Measurements from ENCODE around the gene MTMR10.

The MTMR10 gene, protein sequence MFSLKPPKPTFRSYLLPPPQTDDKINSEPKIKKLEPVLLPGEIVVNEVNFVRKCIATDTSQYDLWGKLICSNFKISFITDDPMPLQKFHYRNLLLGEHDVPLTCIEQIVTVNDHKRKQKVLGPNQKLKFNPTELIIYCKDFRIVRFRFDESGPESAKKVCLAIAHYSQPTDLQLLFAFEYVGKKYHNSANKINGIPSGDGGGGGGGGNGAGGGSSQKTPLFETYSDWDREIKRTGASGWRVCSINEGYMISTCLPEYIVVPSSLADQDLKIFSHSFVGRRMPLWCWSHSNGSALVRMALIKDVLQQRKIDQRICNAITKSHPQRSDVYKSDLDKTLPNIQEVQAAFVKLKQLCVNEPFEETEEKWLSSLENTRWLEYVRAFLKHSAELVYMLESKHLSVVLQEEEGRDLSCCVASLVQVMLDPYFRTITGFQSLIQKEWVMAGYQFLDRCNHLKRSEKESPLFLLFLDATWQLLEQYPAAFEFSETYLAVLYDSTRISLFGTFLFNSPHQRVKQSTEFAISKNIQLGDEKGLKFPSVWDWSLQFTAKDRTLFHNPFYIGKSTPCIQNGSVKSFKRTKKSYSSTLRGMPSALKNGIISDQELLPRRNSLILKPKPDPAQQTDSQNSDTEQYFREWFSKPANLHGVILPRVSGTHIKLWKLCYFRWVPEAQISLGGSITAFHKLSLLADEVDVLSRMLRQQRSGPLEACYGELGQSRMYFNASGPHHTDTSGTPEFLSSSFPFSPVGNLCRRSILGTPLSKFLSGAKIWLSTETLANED

GRCh38 chr15:30991255-30992235 is at the start of gene MTMR10:
Gene MTMR10 (minus strand): TSS chr15:30991628. CDS start chr15:30991506, 122 bp downstream.
- DNase-seq = peak; percentile 82

DNA sequence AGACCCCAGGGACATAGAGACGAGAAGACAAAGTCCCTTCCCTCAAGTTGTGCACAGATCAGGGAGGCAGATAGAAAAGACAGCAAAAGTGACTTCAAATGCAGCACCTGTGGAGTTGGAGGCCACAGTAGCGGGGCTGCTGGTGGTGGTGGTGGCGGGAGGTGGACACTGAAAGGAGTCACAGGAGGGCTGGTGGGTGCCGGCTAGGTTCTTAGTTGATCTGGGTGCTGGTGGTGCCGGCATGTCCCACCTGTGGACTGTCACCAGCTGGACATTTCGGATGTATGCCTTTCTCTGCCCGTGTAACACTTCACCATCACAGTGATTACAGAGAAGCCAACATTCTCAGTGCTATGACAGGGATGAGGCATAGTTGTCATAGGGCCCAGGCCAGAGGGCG is 49.2 kb upstream of the MTMR10 start:
- no peak for DNase-seq

DNA sequence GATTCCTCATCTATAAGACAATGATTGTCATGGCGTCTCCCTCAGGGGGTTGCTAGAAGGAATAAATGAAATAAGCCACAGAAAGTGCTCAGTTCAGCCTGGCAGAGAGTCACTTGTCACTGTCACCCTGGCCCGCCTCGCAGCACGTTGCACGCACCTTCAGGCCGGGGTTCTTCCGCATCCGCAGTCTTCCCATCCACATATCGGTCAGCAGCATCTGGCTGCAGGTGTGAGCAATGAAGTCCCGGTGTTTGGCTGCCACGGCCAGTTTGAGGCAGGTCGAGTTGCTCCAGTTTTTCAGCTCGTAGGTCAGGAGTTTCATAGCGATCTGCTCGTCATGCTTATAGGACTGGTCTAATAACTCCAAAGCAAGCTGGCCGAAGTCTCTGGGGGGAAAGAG is 48.5 kb upstream of the MTMR10 start:
- no peak for DNase-seq

- no peak for DNase-seq
Observed at GRCh38 chr15:31037731-31038477, 46.5 kb upstream of the MTMR10 start.

GRCh38 chr15:31036783-31037182 is 45.4 kb upstream of the MTMR10 start:
- DNase-seq = no peak

GRCh38 chr15:31035610-31036009 is 44.2 kb upstream of the MTMR10 start:
- no peak for DNase-seq

DNA sequence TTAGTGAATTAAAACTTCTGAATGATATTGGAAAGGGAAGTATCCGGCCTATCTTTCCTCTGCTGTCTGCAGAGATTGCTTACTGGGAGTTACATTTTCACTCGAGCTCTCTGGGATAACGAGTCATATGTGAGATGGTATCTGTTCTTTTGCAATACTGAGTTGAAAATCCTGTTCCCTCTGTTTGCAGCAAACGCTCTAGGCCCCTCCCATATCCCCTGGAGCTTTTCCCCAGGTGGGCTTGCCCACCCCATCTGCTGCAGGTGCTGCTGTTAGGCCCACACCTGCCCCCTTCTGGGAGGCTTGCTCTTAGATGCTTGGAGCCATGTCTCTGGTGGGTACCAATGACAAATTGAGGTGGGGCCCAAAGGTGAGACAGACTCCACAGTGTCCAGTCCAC is 42.7 kb upstream of the MTMR10 start:
- DNase-seq = no peak

DNA sequence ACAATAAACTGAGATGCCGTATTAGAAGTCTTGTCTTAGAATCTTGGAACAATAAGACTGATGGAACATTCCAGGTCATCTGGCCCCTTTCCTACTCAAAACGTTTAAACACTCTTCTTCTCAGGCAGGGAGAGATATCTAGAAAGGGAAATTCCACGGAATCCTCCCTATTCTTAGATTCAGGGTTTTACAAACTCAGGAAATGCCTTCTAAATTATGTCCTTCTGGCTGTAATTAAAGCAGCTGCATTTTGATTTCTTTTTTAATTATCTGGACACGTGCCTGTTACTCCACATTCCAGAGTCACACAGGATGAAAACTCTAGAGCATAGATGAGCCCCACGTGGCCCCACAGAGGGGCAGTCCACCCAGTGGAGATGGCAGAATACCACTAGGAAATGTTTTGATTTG is 41.5 kb upstream of the MTMR10 start:
- no peak for DNase-seq

DNA sequence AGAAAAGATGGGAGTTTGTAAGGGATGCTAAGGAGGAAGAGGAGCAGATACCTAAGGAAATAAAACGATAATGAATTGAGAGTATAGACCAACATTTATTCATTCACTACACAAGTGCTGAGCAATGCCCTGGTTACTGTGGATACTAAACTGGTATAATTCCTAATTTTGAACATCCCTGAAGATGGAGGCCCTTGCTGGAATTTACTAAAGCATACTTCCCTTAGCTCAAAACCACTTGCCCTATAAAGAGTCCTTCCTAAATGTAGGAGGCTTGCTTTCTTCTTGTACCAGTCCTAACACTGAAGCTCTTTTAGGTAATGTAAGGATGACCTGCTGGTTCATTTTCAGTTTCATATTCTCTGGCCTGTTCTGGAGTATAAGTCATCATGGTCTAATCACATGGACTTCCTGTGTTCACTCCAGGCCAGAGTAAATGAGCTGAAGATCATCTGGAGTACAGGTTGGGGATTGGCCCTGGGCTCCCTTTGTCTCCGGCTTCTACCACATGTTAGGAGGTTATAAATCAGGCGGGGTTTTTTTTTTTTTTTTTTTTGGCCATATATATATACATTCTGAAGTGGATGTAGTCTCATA is 40.1 kb upstream of the MTMR10 start:
- DNase-seq = no peak

DNA sequence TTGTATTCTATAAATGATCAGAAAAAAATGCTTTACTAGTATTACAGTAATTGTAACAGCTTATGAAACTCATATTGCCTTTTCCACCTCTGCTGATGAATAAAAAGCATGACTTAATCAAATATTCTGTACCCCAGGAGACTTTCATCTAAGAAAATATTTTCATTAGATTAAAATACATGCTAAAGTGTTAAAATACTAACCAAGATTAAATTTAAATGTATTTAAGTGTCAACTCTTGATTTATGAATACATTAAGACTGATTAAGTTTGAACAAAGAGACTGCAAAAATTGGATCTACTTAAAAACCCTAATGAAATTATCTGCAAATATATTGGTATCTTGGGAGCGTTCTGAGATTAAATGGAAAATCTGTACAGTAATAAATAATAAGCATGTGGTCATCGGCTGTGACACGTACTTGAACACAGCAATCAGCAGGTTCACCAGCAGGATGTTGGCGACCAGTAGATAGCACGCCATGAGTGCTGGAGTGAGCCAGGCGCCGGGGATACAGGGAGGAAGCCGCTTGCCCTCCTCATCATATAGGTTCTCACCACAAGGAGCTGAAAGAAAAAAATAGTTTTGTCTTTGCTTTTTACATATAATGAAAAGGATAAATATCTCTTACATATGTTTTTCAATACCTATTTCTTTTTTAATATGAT is 36.6 kb upstream of the MTMR10 start:
- DNase-seq = no peak

- DNase-seq = no peak
Observed at GRCh38 chr15:31025996-31026395, 34.6 kb upstream of the MTMR10 start.

- DNase-seq = no peak
Observed at GRCh38 chr15:31024979-31025378, 33.6 kb upstream of the MTMR10 start.

DNA sequence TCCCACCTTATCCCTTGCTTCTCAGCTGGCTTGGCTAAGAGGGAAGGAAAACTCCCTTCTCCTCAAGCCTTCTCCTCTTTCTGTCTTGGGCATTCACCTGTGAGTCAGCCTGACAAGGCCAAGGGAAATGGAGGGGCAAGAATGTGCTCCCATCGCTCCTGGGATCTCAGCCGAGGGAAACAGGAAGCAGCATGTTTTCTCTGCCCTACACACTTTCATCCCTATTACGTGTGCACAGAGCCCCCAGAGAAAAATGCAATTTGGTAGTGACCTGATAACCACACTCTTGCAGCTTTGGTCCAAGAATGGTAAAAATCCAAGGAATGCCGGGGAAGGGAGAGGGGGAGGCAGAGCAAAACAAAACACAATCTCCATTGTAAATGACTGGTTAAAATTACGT is 32.9 kb upstream of the MTMR10 start:
- no peak for DNase-seq

GRCh38 chr15:31023841-31024240 is 32.4 kb upstream of the MTMR10 start:
- DNase-seq = no peak

GRCh38 chr15:31021067-31021665 is 29.7 kb upstream of the MTMR10 start:
- no peak for DNase-seq

DNA sequence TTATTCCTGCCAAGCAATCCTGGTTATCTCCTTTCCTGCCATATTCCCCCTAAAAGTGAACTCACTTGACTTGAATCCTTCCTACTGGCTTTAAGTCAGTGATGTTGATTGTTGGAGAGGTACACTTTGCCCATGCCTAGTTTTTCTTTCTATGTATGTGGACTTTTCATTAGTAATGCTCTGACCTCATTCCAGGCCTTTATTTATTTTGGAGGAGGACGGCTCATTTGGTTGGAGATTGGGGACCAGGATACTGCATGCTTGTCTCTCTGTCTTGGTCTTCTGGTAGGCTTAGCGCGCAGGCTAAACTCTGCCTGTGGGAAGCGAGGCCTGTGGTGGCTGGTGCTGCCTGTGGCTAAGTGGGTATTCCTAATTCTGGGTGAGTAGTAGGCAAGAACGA is 29.1 kb upstream of the MTMR10 start:
- DNase-seq = no peak

GRCh38 chr15:31019986-31020385 is 28.6 kb upstream of the MTMR10 start:
- DNase-seq = no peak

GRCh38 chr15:31017311-31017710 is 25.9 kb upstream of the MTMR10 start:
- no peak for DNase-seq

- no peak for DNase-seq
Observed at GRCh38 chr15:31016446-31016915, 25.1 kb upstream of the MTMR10 start.

- no peak for DNase-seq
Observed at GRCh38 chr15:31014608-31014925, 23.1 kb upstream of the MTMR10 start.

Data from activated T-cell treated with anti-CD3 and anti-CD28 coated beads, Interleukin-2, amount 50 U/mL, for 1 hour (primary cell).